Testis (tissue), 2 donors: ENCODE results near the gene LDLRAD4.

Experiments
- CTCF ChIP-seq, 3 experiments: fragments of 450-650 bp in 2 of 3; fragments of 200-600 bp in 1 of 3; sonication (generic) in 1 of 3; IDR thresholded peaks; one replicate each; pipeline ENCODE4 v1.5.1; 2016 to 2019; ENCODE audit warnings: antibody characterized with exemption in 3 of 3, mild to moderate bottlenecking in 2 of 3, moderate library complexity in 1 of 3
- POLR2A ChIP-seq: fragments of 450-650 bp; IDR thresholded peaks from one replicate; pipeline ENCODE4 v1.6.1; 2017; ENCODE audit warnings: antibody characterized with exemption, mild to moderate bottlenecking, moderate library complexity

GRCh38 chr18:13499803-13500202, 281.2 kb downstream of the LDLRAD4 start:
- TF ChIP-seq CTCF (IDR thresholded peaks at IDR 0.05) = no peak
- no peak for TF ChIP-seq POLR2A
